HCT116 (cell line): ENCODE measurements around the gene TTLL4. TPM values are rescaled to one million over a fixed set of nuclear protein-coding genes. Genes with fewer than 3 reads are reported as not detected.

Experiments used
- ATAC-seq: fragments of 200-7000 bp; cut with Tn5 transposase; 2 replicates; pipeline ENCODE4 v1.9.1; 2020; ENCODE audit warnings: mild to moderate bottlenecking, moderate library complexity
- BruUV-seq: library from RNA; stranded (reverse); fragments of 400-500 nt; replicated peaks from 2 replicates; lab custom pipeline; 2021; lab: Mats Ljungman, UMichigan
- CTCF ChIA-PET: fragments of 300-600 bp; sonication (Branson Sonifier 250); formaldehyde crosslinking; loops from one replicate; lab custom pipeline; 2021; ENCODE audit warnings: antibody characterized with exemption; lab: Charles Lee
- POLR2A ChIA-PET: fragments of 300-600, 350-600 bp; sonication (Branson Sonifier 250); formaldehyde crosslinking; loops from one replicate; lab custom pipeline; 2021; ENCODE audit warnings: antibody characterized with exemption; lab: Charles Lee
- RAD21 ChIA-PET, 2 experiments: fragments of 300-600 bp; sonication (Branson Sonifier 250); formaldehyde crosslinking; loops; one replicate each; lab custom pipeline; 2023; ENCODE audit warnings: low total read pairs in 2 of 2; ENCODE audit not compliant: uncharacterized antibody in 2 of 2, unreplicated experiment in 2 of 2, low non-redundant PET in 1 of 2; lab: Charles Lee
- DNase-seq: peaks from one replicate; pipeline ENCODE4 v3.0.0-alpha.2; 2010; ENCODE audit warnings: low read depth, low spot score
- H2AFZ ChIP-seq: fragments of 200-600 bp; shearing (Covaris generic), sonication (generic); 2 replicates; pipeline ENCODE4 v1.6.1; 2017; ENCODE audit warnings: low read depth, mixed run types, mixed read lengths, antibody characterized with exemption, low read length; ENCODE audit not compliant: poor library complexity, severe bottlenecking
- H3K27ac ChIP-seq: 2 replicates; pipeline ENCODE4 v1.5.1; 2012; ENCODE audit warnings: low read depth, low read length
- H3K27me3 ChIP-seq: fragments of 200-600 bp; sonication (generic); 2 replicates; pipeline ENCODE4 v1.6.1; 2016; ENCODE audit warnings: mixed run types, low read length, mixed read lengths; ENCODE audit not compliant: insufficient read depth
- H3K36me3 ChIP-seq, 2 experiments: fragments of 200-500 bp in 1 of 2; fragments of 200-600 bp in 1 of 2; sonication (Bioruptor generic) in 1 of 2; sonication (generic) in 1 of 2; 2 replicates each; pipeline versions ENCODE4 v1.5.1 to v1.6.1; 2014 to 2016; ENCODE audit warnings: low read length in 2 of 2, inconsistent platforms in 1 of 2, mixed read lengths in 1 of 2, mixed run types in 1 of 2; ENCODE audit not compliant: insufficient read depth in 2 of 2, control insufficient read depth in 1 of 2
- H3K4me1 ChIP-seq, 2 experiments: fragments of 200-600 bp in 1 of 2; sonication (generic) in 1 of 2; 2 replicates each; pipeline versions ENCODE4 v1.5.1 to v1.6.1; 2012 to 2017; ENCODE audit warnings: low read length in 2 of 2, inconsistent platforms in 1 of 2, mild to moderate bottlenecking in 1 of 2, mixed read lengths in 1 of 2, mixed run types in 1 of 2, moderate library complexity in 1 of 2; ENCODE audit not compliant: insufficient read depth in 2 of 2, control insufficient read depth in 1 of 2
- H3K4me2 ChIP-seq: fragments of 200-600 bp; sonication (generic); 2 replicates; pipeline ENCODE4 v1.6.1; 2017; ENCODE audit warnings: mixed run types, low read length, mixed read lengths
- H3K4me3 ChIP-seq, 2 experiments: fragments of 200-600 bp in 1 of 2; sonication (generic) in 1 of 2; replicated peaks in 1 of 2; 2 replicates each; pipeline ENCODE4 v1.5.1; 2011 to 2016; ENCODE audit warnings: low read length in 2 of 2, control low read depth in 1 of 2, low read depth in 1 of 2, mild to moderate bottlenecking in 1 of 2, mixed read lengths in 1 of 2, mixed run types in 1 of 2
- H3K79me2 ChIP-seq: fragments of 200-600 bp; sonication (generic); 2 replicates; pipeline ENCODE4 v1.6.1; 2017; ENCODE audit warnings: mild to moderate bottlenecking, mixed run types, low read length, moderate library complexity, mixed read lengths; ENCODE audit not compliant: insufficient read depth
- H3K9ac ChIP-seq: fragments of 200-600 bp; sonication (generic); 2 replicates; pipeline ENCODE4 v1.6.1; 2016; ENCODE audit warnings: low read length, mixed read lengths
- H3K9me2 ChIP-seq: fragments of 200-600 bp; sonication (generic), shearing (Covaris generic); 2 replicates; pipeline ENCODE4 v1.6.1; 2017; ENCODE audit warnings: mixed run types, mild to moderate bottlenecking, moderate library complexity; ENCODE audit not compliant: insufficient read depth
- H3K9me3 ChIP-seq, 2 experiments: fragments of 200-500 bp in 1 of 2; fragments of 200-600 bp in 1 of 2; sonication (Bioruptor generic) in 1 of 2; sonication (generic) in 1 of 2; 2 replicates each; pipeline ENCODE4 v1.6.1; 2014 to 2017; ENCODE audit warnings: low read length in 2 of 2, mixed read lengths in 2 of 2, inconsistent platforms in 1 of 2, low read depth in 1 of 2, mild to moderate bottlenecking in 1 of 2, mixed run types in 1 of 2, moderate library complexity in 1 of 2; ENCODE audit not compliant: control insufficient read depth in 1 of 2, insufficient read depth in 1 of 2
- H4K20me1 ChIP-seq: fragments of 200-600 bp; sonication (generic), shearing (Covaris generic); 2 replicates; pipeline ENCODE4 v1.6.1; 2017; ENCODE audit warnings: mixed run types, mild to moderate bottlenecking, moderate library complexity; ENCODE audit not compliant: insufficient read depth
- CBX3 ChIP-seq: IDR thresholded peaks from 2 replicates; pipeline ENCODE4 v1.6.1; 2012; ENCODE audit warnings: low read depth
- ELF1 ChIP-seq: IDR thresholded peaks from 2 replicates; pipeline ENCODE4 v1.6.1; 2012; ENCODE audit warnings: low read depth, borderline replicate concordance
- JUND ChIP-seq: IDR thresholded peaks from 2 replicates; pipeline ENCODE4 v1.6.1; 2012
- POLR2A ChIP-seq: IDR thresholded peaks from 2 replicates; pipeline ENCODE4 v1.7.0; 2011; ENCODE audit warnings: borderline replicate concordance; ENCODE audit not compliant: insufficient read depth, insufficient read length; ENCODE audit errors: extremely low read depth
- POLR2AphosphoS5 ChIP-seq: IDR thresholded peaks from 2 replicates; pipeline ENCODE4 v1.6.1; 2011; ENCODE audit warnings: mild to moderate bottlenecking, low read depth, low read length, moderate library complexity
- RAD21 ChIP-seq: IDR thresholded peaks from 2 replicates; pipeline ENCODE4 v1.6.1; 2012; ENCODE audit warnings: low read depth, mild to moderate bottlenecking
- SP1 ChIP-seq: IDR thresholded peaks from 2 replicates; pipeline ENCODE4 v1.6.1; 2012; ENCODE audit warnings: low read depth
- TCF7L2 ChIP-seq: IDR thresholded peaks from 2 replicates; pipeline ENCODE4 v1.7.0; 2011; ENCODE audit warnings: borderline replicate concordance, inconsistent platforms; ENCODE audit not compliant: insufficient read depth, insufficient read length; ENCODE audit errors: extremely low read depth
- ZFX ChIP-seq: fragments of 450-650 bp; IDR thresholded peaks from 2 replicates; pipeline ENCODE4 v1.6.1; 2017
- ZNF274 ChIP-seq: fragments of 200-500 bp; sonication (Bioruptor generic); IDR thresholded peaks from 2 replicates; pipeline ENCODE4 v1.6.1; 2014; ENCODE audit warnings: mild to moderate bottlenecking, low read depth, low read length, inconsistent platforms
- intact Hi-C: fragments of 100-400 bp; cut with micrococcal nuclease; formaldehyde crosslinking; loops from 2 replicates; pipeline ENCODE4 v1.10.0; 2022
- total RNA-seq: library from RNA; stranded (reverse); gene quantifications from one replicate; pipeline ENCODE4 v1.2.1, GENCODE V29; 2021; ENCODE audit not compliant: unreplicated experiment
- TF ChIP-seq, protein P1 (sequence below): IDR thresholded peaks from 2 replicates; pipeline ENCODE4 v1.6.1; 2011; ENCODE audit warnings: mild to moderate bottlenecking, low read length, moderate library complexity; ENCODE audit not compliant: insufficient replicate concordance; ENCODE audit errors: extremely low read depth

The TTLL4 gene
- total RNA-seq, 1 experiment from 2014 or later = 53.0 TPM

- RAD21 ChIA-PET = no interaction called here
- Histone ChIP-seq H3K79me2 (peaks cover 97% of the 10 kb centered on the region), H3K9ac (no peak overlapping the region), H3K9me2 (no peaks in the 10 kb centered on the region), H3K36me3 (peaks cover 4 to 5% of the 10 kb centered on the region in 2 experiments; a peak in 1 of 4 replicates), H3K4me1 (peaks cover 6 to 14% of the 10 kb centered on the region in 2 experiments; a peak in 3 of 4 replicates), H2AFZ (no peak overlapping the region), H3K4me2 (no peak overlapping the region)
- intact Hi-C loops = no loop called here
- BruUV-seq = no TSS peak
- no peak for ATAC-seq
- TF ChIP-seq CBX3 (no peak), ELF1 (no peak), SP1 (no peak), TCF7L2 (no peak), POLR2A (no peak), JUND (no peak), POLR2AphosphoS5 (no peak), ZFX (no peak), ZNF274 (no peak), RAD21 (no peak)
- TF ChIP-seq, protein P1, sequence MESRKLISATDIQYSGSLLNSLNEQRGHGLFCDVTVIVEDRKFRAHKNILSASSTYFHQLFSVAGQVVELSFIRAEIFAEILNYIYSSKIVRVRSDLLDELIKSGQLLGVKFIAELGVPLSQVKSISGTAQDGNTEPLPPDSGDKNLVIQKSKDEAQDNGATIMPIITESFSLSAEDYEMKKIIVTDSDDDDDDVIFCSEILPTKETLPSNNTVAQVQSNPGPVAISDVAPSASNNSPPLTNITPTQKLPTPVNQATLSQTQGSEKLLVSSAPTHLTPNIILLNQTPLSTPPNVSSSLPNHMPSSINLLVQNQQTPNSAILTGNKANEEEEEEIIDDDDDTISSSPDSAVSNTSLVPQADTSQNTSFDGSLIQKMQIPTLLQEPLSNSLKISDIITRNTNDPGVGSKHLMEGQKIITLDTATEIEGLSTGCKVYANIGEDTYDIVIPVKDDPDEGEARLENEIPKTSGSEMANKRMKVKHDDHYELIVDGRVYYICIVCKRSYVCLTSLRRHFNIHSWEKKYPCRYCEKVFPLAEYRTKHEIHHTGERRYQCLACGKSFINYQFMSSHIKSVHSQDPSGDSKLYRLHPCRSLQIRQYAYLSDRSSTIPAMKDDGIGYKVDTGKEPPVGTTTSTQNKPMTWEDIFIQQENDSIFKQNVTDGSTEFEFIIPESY = no peak
- TF ChIP-seq, all 23 proteins: peak for 0
- no peak for DNase-seq
- Histone ChIP-seq H3K27ac (no peak overlapping the region), H3K27me3 (no peaks in the 10 kb centered on the region), H3K4me3 (no peak overlapping the region), H3K9me3 (no peaks in the 10 kb centered on the region), H4K20me1 (peaks cover 7% of the 10 kb centered on the region; the same call in 1 of the 2 replicates)
- ChIA-PET CTCF (interaction anchor here (1.7 kb wide), 1 partner anchor 9 kb away, joined by 5 read pairs; no protein-coding TSS in a partner anchor), POLR2A (no interaction called here)
Measured at GRCh38 chr2:218719457-218719856, 8.8 kb downstream of the TTLL4 start.
